Suppressor macrophage treated with lipopolysaccharide for 1 hour (primary cell): ENCODE data around the gene CELA2B.
"Not testable (repeated sequence)": the region's sequence is repeated elsewhere in the genome, so short reads cannot be mapped to it uniquely, and the experiment has no call there.

Source experiments
- DNase-seq, 3 donors: peaks; one replicate each; pipeline ENCODE4 v3.0.0-alpha.2; 2020 to 2022

Gene CELA2B

GRCh38 chr1:15445390-15446122 lies 30.3 kb upstream of the CELA2B start:
- DNase-seq, result no peak

- DNase-seq, result no peak
Observed at GRCh38 chr1:15446212-15446611, 29.7 kb upstream of the CELA2B start.

DNA sequence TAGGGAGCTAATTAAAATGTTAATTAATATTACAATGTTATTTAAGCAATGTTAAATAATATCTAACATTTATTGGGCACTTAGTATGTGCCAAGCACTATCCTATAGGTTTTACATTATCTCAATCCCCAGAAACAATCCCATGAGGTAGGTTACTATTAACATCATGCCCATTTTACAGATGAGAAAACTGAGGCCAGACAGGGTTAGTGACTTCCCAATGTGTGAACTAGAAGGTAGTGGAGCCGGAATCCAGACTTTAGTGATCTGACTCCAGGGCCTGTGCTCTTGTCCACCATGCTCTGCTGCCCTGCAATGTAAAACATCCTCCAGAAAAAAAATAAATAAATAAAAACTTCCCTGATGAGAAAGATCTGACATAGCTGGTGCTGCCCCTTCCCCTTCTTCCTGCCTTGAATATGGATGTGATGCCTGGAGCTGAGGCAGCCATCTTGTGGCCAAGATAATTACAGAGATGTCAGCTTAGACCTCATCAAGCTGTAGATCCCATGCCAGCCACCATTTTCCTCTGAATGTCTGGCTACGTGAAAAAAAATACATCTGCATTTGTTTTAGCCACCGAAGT lies 26.9 kb upstream of the CELA2B start:
- no peak for DNase-seq

DNA sequence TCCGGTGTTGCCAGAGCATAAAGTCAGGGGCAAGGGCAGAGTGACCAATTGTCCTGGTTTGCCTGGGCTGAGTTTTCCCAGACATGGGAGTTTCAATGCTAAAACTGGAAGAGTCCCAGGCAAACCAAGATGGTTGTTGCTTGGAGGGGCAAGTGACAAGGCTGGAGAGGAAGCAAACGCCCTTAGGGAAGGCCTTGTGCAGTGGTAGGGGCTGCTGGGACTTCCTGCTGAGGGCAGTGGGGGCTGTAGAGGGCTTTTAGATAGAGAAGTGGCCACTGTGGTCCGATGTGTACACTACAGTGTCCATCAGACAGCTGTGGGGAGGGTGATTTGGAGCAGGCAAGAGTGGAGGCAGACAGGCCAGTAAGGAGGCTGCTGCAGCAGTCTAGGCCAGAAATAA lies 26.3 kb upstream of the CELA2B start:
- DNase-seq, result no peak

GRCh38 chr1:15451014-15451722 lies 24.7 kb upstream of the CELA2B start:
- DNase-seq, result no peak

DNA sequence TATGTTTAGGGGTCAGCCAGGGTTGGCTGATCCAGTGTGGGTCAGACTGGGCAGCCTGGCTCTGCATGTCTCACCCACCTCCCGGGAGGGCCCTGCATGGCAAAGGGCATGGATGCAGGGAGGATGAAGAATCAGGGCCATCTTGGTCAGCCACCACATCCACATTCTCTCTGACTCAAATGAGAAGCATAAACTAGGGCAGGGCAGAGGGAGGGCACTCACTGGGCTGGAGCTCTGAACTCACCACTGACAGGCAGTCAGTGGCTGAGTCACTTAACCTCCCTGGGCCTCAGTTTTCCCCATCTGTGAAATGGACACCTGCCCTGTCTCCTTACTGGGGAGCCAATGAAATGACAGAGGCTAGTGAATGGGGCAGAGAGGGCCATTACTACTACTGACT lies 23.7 kb upstream of the CELA2B start:
- DNase-seq, result no peak

DNA sequence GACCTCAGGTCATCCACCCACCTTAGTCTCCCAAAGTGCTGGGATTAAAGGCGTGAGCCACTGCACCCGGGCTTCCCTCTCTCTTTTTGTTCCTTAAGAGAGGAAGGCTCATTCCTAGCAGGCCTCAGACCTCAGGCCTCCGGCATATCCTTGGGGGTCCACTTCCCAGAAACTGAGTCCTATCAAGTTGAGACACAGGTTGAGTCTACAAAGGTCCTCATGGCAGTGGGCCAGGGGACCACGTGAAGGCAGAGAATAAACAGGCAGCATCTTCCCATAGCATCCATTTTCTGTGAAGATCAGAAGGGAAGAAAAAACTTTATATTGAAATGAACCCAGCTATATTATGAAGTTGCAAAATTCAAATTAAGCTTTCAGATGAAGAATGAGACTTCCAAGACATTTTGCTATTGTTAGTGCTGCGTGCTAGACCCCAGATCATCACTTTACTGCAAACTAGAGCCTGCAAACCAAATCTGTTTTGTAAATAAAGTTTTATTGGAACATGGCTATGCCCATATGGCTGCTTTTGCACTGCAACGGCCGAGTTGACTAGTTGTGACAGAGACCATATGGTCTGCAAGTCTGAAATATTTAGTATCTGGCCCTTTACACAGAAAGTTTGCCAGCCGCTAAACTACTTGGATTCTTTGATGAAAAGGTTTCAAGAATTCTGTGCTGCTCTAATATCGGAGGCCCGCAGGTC lies 22.9 kb upstream of the CELA2B start:
- DNase-seq, result no peak

DNA sequence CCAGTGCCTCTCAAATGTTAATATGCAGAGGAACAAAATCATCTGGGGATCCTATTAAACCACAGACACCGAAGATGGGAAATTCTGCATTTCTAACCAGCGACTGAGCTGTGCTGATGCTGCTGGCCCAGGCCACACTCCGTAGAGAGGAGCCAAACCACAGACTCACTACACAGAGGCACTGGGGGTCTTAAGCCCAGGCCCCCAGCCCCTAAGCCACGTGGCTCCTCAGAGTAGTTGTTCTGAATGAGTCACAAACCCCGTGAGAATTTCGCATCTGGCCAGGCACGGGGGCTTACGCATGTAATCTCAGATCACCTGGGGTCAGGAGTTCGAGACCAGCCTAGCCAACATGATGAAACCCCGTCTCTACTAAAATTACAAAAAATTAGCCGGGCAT lies 22.2 kb upstream of the CELA2B start:
- DNase-seq, result no peak

DNA sequence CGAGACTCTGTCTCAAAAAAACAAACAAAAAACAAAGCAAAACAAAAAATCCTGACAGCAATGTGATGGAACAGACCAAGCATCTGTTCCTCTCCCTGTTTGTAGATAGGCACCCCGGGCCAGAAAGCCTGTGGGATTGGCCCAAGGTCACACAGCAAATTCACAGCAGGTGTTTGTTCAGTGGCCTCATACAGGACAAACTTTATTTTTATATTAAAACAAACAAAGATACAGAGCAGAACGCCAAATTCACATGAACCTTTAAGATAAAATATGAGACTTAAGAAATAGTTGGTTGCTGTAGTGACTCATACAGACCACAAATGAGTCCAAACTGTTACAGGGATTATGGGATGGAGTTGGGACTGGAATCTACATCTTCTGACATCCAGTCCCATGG lies 21.6 kb upstream of the CELA2B start:
- DNase-seq, result no peak

DNA sequence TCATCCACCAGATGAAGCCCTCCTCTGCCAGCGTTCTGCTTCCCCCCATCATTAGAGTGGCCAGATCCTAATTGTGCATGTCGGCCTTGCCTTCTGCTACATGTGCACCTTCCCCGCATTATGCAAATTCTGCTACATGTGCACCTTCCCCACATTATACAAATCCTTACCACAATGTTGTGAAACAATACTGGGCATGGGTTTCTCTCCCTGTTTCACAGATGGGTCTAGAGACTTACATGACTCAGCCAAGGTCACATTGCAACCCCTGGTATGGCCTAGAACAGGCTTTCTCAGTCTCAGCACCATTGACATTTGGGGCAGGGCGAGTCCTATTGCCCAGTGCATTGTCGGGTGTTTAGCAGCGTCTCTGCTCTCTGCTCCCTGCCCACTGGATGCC lies 20.4 kb upstream of the CELA2B start:
- peak in 1 of 3 donors; percentile 77 for DNase-seq

DNA sequence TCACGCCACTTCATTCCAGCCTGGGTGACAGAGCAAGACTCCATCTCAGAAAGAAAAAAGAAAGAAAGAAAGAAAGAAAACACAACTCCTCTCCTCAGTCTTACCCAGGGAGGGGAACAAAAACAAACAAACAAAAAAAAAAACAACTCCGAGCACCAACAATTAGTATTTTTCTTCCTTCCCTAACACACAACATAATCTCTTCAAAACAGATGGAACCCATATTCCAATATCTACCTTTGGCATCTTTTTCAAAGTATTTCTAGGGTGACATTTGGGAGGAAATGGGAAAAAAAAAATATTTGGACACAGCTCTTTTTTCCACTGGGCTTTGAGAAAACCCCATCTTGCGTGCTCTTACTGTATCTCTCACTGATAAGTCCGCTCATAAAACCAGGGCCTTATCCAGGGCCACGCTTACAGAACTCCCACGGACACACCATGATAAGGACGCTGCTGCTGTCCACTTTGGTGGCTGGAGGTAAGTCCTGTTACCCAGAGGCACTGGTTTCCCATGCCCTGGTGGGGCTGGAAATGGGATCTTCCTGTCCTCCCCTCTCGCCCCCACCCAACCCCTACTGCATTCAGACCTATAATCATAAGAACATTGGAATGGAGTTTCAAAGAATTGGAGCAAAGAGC lies 19.5 kb upstream of the CELA2B start, which contains the start of gene CELA2A:
CELA2A (plus strand) TSS at position 420 of the 642 bp plus-strand sequence; CDS start at position 442, 22 bp downstream.
- DNase-seq, result no peak

DNA sequence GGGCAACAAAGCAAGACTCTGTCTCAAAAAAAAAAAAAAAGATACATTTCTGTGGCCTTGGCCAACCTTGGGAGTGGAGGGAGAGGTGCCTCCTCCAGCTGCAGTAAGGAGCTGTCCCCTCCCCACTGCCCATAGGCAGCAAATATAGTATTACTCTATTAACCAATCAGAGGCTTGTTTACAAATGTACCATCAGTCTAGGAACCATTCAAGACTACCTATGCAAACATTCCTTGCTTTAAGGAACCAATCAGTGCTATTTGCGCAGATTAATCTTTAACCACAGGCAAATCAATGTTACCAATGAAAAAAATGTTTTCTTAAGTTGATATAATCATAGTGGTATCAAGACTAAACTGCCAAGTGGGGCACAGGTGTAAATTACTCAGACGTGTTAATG lies 18.3 kb upstream of the CELA2B start:
- no peak for DNase-seq

GRCh38 chr1:15458388-15458787 lies 17.5 kb upstream of the CELA2B start:
- not testable (repeated sequence) for DNase-seq

GRCh38 chr1:15459771-15460707 lies 15.9 kb upstream of the CELA2B start:
- peak; percentile 84 to 91 (median 87) for DNase-seq

DNA sequence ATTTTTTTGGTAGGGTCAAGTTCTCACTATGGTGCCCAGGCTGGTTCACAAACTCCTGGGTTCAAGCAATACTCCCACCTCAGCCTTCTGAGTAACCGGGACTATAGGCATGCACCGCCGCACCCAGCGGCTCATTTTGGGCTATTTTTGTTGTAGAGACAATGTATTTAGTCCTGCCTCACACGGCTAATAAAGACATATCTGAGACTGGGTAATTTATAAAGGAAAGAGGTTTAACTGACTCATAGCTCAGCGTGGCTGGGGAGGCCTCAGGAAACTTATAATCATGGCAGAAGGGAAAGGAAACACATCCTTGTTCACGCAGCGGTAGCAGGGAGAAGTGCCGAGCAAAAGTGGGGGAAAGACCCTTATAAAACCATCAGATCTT lies 15.2 kb upstream of the CELA2B start:
- DNase-seq, result peak in 1 of 3 donors; percentile 49

GRCh38 chr1:15463064-15463800 lies 12.7 kb upstream of the CELA2B start:
- not testable (repeated sequence) for DNase-seq

DNA sequence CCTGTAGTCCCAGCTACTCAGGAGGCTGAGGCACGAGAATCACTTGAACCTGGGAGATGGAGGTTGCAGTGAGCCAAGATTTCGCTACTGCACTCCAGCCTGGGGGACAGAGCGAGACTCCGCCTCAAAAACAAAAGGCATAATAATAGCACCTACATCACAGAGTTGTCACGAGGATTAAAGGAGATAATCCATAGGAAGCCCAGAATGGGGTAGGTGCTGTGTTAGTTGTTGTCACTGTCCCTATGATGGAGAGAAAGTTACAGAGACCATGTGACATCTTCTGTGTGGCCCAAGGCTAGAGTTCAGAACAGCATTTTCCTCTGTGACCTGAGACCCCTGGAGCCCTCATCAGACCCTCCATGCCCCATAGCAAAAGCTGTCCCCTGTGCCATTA lies 12.0 kb upstream of the CELA2B start:
- DNase-seq, result not testable (repeated sequence)

- DNase-seq, result peak in 1 of 3 donors; percentile 48
Observed at GRCh38 chr1:15465674-15466073, 10.2 kb upstream of the CELA2B start.

- not testable (repeated sequence) for DNase-seq
Observed at GRCh38 chr1:15466955-15467625, 8.8 kb upstream of the CELA2B start.

DNA sequence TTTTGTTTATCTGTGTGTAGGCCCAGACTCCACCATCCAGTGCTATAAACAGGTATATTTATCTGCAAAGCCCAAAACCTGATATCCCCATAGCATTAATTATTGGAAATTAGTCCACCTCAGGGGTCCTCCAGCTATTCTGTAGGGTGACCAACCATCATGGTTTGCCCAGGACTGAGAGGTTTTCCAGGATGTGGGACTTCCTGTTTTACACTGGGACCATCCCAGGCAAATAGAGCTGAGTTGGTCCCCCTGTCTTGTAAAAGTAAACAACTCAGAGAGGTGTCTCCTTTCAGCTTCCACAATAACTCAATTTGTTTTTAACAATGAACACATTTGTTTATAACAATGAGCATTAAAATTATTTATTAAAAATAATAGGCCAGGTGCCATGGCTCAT lies 7.8 kb upstream of the CELA2B start:
- DNase-seq, result no peak
